Progenitor cell of endocrine pancreas (in vitro differentiated cells): Measurements from ENCODE around the gene PRSS53. TPM values are rescaled to one million over a fixed set of nuclear protein-coding genes. Genes with fewer than 3 reads are reported as not detected.

Experiments used
- DNase-seq: peaks from one replicate; pipeline ENCODE4 v3.0.0; 2021; ENCODE audit warnings: low spot score; ENCODE audit not compliant: unreplicated experiment
- H3K27ac Mint-ChIP-seq: 2 replicates; pipeline ENCODE4 v1.8.0; 2021; ENCODE audit warnings: mild to moderate bottlenecking, moderate library complexity, mixed read lengths
- H3K27me3 Mint-ChIP-seq: 2 replicates; pipeline ENCODE4 v1.8.0; 2021; ENCODE audit warnings: mixed read lengths
- H3K36me3 Mint-ChIP-seq: 2 replicates; pipeline ENCODE4 v1.8.0; 2022; ENCODE audit warnings: mixed read lengths; ENCODE audit not compliant: insufficient read depth
- H3K4me1 Mint-ChIP-seq: 2 replicates; pipeline ENCODE4 v1.8.0; 2021; ENCODE audit warnings: low read depth, mixed read lengths
- H3K4me3 Mint-ChIP-seq: 2 replicates; pipeline ENCODE4 v1.8.0; 2021; ENCODE audit warnings: low read depth, mild to moderate bottlenecking, moderate library complexity, mixed read lengths
- H3K9me3 Mint-ChIP-seq: 2 replicates; pipeline ENCODE4 v1.8.0; 2021; ENCODE audit warnings: low read depth, mixed read lengths
- CTCF ChIP-seq: fragments of 200-600 bp; sonication (generic); IDR thresholded peaks from one replicate; pipeline ENCODE4 v1.5.0; 2021; ENCODE audit warnings: antibody characterized with exemption, mild to moderate bottlenecking; ENCODE audit not compliant: unreplicated experiment
- total RNA-seq: library from RNA; stranded (reverse); gene quantifications from 2 replicates; pipeline ENCODE4 v1.2.1, GENCODE V29; 2021

Gene PRSS53
- total RNA-seq, 1 donor from 2014 or later = 2.3 TPM

- H3K9me3 Mint-ChIP-seq = no peaks in the 10 kb centered on the region
- H3K27ac Mint-ChIP-seq = no peak overlapping the region
- H3K27me3 Mint-ChIP-seq = no peaks in the 10 kb centered on the region
- peaks cover 11% of the 10 kb centered on the region for H3K36me3 Mint-ChIP-seq
- DNase-seq = no peak
- H3K4me3 Mint-ChIP-seq = no peak overlapping the region
- TF ChIP-seq CTCF = no peak
- H3K4me1 Mint-ChIP-seq = no peaks in the 10 kb centered on the region
Observed at GRCh38 chr16:31061126-31061812, 27.5 kb downstream of the PRSS53 start.

- no peaks in the 10 kb centered on the region for H3K9me3 Mint-ChIP-seq
- H3K27ac Mint-ChIP-seq = peak overlapping the region; percentile 54
- H3K36me3 Mint-ChIP-seq = peaks cover 5% of the 10 kb centered on the region
- H3K27me3 Mint-ChIP-seq = peaks cover 3% of the 10 kb centered on the region
- no peak for DNase-seq
- no peak overlapping the region for H3K4me3 Mint-ChIP-seq
- no peaks in the 10 kb centered on the region for H3K4me1 Mint-ChIP-seq
- TF ChIP-seq CTCF = no peak
Observed at GRCh38 chr16:31055613-31056012, 33.1 kb downstream of the PRSS53 start.

- Mint-ChIP-seq H3K9me3 (no peaks in the 10 kb centered on the region), H3K36me3 (peaks cover 2% of the 10 kb centered on the region), H3K4me3 (no peak overlapping the region), H3K27ac (peak overlapping the region; percentile 6), H3K27me3 (peaks cover 3% of the 10 kb centered on the region), H3K4me1 (no peaks in the 10 kb centered on the region)
- no peak for TF ChIP-seq CTCF
- DNase-seq = no peak
Observed at GRCh38 chr16:31052114-31052513, 36.6 kb downstream of the PRSS53 start.

GRCh38 chr16:31050280-31051030, 38.3 kb downstream of the PRSS53 start:
- Mint-ChIP-seq H3K4me1 (no peaks in the 10 kb centered on the region), H3K27ac (no peak overlapping the region), H3K9me3 (no peaks in the 10 kb centered on the region), H3K4me3 (no peak overlapping the region), H3K36me3 (no peaks in the 10 kb centered on the region), H3K27me3 (peaks cover 3% of the 10 kb centered on the region)
- DNase-seq = no peak
- TF ChIP-seq CTCF = no peak

GRCh38 chr16:31043898-31044481, 44.8 kb downstream of the PRSS53 start:
- peaks cover 3% of the 10 kb centered on the region for H3K36me3 Mint-ChIP-seq
- no peak for TF ChIP-seq CTCF
- H3K27ac Mint-ChIP-seq = no peak overlapping the region
- no peaks in the 10 kb centered on the region for H3K9me3 Mint-ChIP-seq
- no peak overlapping the region for H3K4me3 Mint-ChIP-seq
- no peaks in the 10 kb centered on the region for H3K27me3 Mint-ChIP-seq
- no peak for DNase-seq
- H3K4me1 Mint-ChIP-seq = no peaks in the 10 kb centered on the region
